Liver (tissue), 9 donors: ENCODE data around the gene BHLHE23. TPM values are rescaled to one million over a fixed set of nuclear protein-coding genes. Genes with fewer than 3 reads are reported as not detected.

Source experiments
- DNase-seq: peaks from one replicate; pipeline ENCODE4 v3.0.0-alpha.2; 2017; ENCODE audit warnings: low spot score
- H3K27ac ChIP-seq, 2 donors: one replicate each; pipeline ENCODE4 v1.7.0; 2013; ENCODE audit warnings: inconsistent platforms in 2 of 2, low read length in 2 of 2, control low read depth in 1 of 2, low read depth in 1 of 2, mild to moderate bottlenecking in 1 of 2
- H3K27me3 ChIP-seq, 4 donors: one replicate each; pipeline versions ENCODE4 v1.6.1 to v1.7.0; 2013; ENCODE audit warnings: low read length in 3 of 4, inconsistent platforms in 1 of 4, mild to moderate bottlenecking in 1 of 4, moderate library complexity in 1 of 4; ENCODE audit not compliant: control insufficient read depth in 4 of 4, insufficient read depth in 4 of 4
- H3K36me3 ChIP-seq, 4 donors: one replicate each; pipeline versions ENCODE4 v1.6.1 to v1.7.0; 2013; ENCODE audit warnings: low read length in 3 of 4, mild to moderate bottlenecking in 3 of 4, low read depth in 1 of 4, moderate library complexity in 1 of 4; ENCODE audit not compliant: control insufficient read depth in 4 of 4, insufficient read depth in 3 of 4
- H3K4me1 ChIP-seq, 4 donors: one replicate each; pipeline versions ENCODE4 v1.6.1 to v1.7.0; 2013; ENCODE audit warnings: low read length in 3 of 4, mild to moderate bottlenecking in 3 of 4, moderate library complexity in 1 of 4; ENCODE audit not compliant: control insufficient read depth in 4 of 4, insufficient read depth in 4 of 4
- H3K4me3 ChIP-seq, 3 donors: one replicate each; pipeline versions ENCODE4 v1.6.1 to v1.7.0; 2013; ENCODE audit warnings: low read length in 3 of 3, control low read depth in 1 of 3, low read depth in 1 of 3, mild to moderate bottlenecking in 1 of 3
- H3K9ac ChIP-seq, 2 donors: one replicate each; pipeline ENCODE4 v1.7.0; 2013; ENCODE audit warnings: low read length in 2 of 2, mild to moderate bottlenecking in 2 of 2, moderate library complexity in 2 of 2, control low read depth in 1 of 2, low read depth in 1 of 2
- H3K9me3 ChIP-seq, 4 donors: one replicate each; pipeline versions ENCODE4 v1.6.1 to v1.7.0; 2013; ENCODE audit warnings: low read length in 3 of 4; ENCODE audit not compliant: control insufficient read depth in 4 of 4
- ATF3 ChIP-seq: IDR thresholded peaks from 2 replicates; pipeline ENCODE4 v1.6.1; 2016; ENCODE audit warnings: antibody characterized with exemption
- EGR1 ChIP-seq, 2 donors: IDR thresholded peaks; 2 replicates each; pipeline ENCODE4 v1.6.1; 2016 to 2018; ENCODE audit warnings: antibody characterized with exemption in 2 of 2, low read depth in 2 of 2
- FOXA1 ChIP-seq: IDR thresholded peaks from 2 replicates; pipeline ENCODE4 v1.6.1; 2016; ENCODE audit warnings: antibody characterized with exemption
- FOXA2 ChIP-seq: IDR thresholded peaks from 2 replicates; pipeline ENCODE4 v1.6.1; 2016; ENCODE audit warnings: antibody characterized with exemption
- GABPA ChIP-seq, 2 donors: IDR thresholded peaks in 1 of 2; conservative IDR thresholded peaks in 1 of 2; 2 replicates each; pipeline ENCODE4 v1.6.1; 2016; ENCODE audit warnings: antibody characterized with exemption in 2 of 2, mild to moderate bottlenecking in 1 of 2, moderate library complexity in 1 of 2
- HNF4A ChIP-seq, 2 donors: conservative IDR thresholded peaks; 2 replicates each; pipeline ENCODE4 v1.6.1; 2016; ENCODE audit warnings: antibody characterized with exemption in 2 of 2, mild to moderate bottlenecking in 2 of 2
- HNF4G ChIP-seq: IDR thresholded peaks from 2 replicates; pipeline ENCODE4 v1.6.1; 2016; ENCODE audit warnings: antibody characterized with exemption
- JUND ChIP-seq, 2 donors: IDR thresholded peaks; 2 replicates each; pipeline ENCODE4 v1.6.1; 2016; ENCODE audit warnings: antibody characterized with exemption in 2 of 2
- MAX ChIP-seq: IDR thresholded peaks from 2 replicates; pipeline ENCODE4 v1.6.1; 2016; ENCODE audit warnings: antibody characterized with exemption
- NR2F2 ChIP-seq: IDR thresholded peaks from 2 replicates; pipeline ENCODE4 v1.6.1; 2016; ENCODE audit warnings: antibody characterized with exemption
- RAD21 ChIP-seq, 2 donors: IDR thresholded peaks; 2 replicates each; pipeline ENCODE4 v1.6.1; 2016; ENCODE audit warnings: antibody characterized with exemption in 2 of 2, mild to moderate bottlenecking in 2 of 2
- RXRA ChIP-seq, 2 donors: IDR thresholded peaks; 2 replicates each; pipeline ENCODE4 v1.6.1; 2017 to 2018; ENCODE audit warnings: antibody characterized with exemption in 2 of 2, mild to moderate bottlenecking in 1 of 2
- SP1 ChIP-seq: IDR thresholded peaks from 2 replicates; pipeline ENCODE4 v1.6.1; 2018; ENCODE audit warnings: antibody characterized with exemption, mild to moderate bottlenecking
- TAF1 ChIP-seq: conservative IDR thresholded peaks from 2 replicates; pipeline ENCODE4 v1.6.1; 2016; ENCODE audit warnings: antibody characterized with exemption, mild to moderate bottlenecking
- YY1 ChIP-seq: IDR thresholded peaks from 2 replicates; pipeline ENCODE4 v1.6.1; 2016; ENCODE audit warnings: antibody characterized with exemption, mild to moderate bottlenecking
- WGBS: extraction: QIAGEN DNeasy Blood & Tissue Kit; methylation state at CpG from one replicate; pipeline ENCODE4 v1.1.7; 2013; 5-methylcytosine and 5-hydroxymethylcytosine counted together
- polyA plus RNA-seq, 2 donors: library from polyadenylated mRNA; stranded (reverse) in 1 of 2; unstranded in 1 of 2; fragments of 200-250 nt in 1 of 2; fragments of >200 nt in 1 of 2; fragmentation: Nextera tagmentation in 1 of 2; extraction: Ambion mirVana in 1 of 2; gene quantifications; one replicate each; pipeline versions ENCODE4 v1.2.1 to v1.2.3, GENCODE V29; 2013 to 2015
- total RNA-seq, 2 donors: library from RNA; depleted of rRNA; stranded (reverse); fragments of >200 nt; gene quantifications; one replicate each; pipeline ENCODE4 v1.2.3, GENCODE V29; 2014
- TF ChIP-seq, protein P1 (sequence below): IDR thresholded peaks from 2 replicates; pipeline ENCODE4 v1.6.1; 2016; ENCODE audit warnings: antibody characterized with exemption
- TF ChIP-seq, protein P2 (sequence below): IDR thresholded peaks from 2 replicates; pipeline ENCODE4 v1.6.1; 2016; ENCODE audit warnings: antibody characterized with exemption, mild to moderate bottlenecking
- donor health status: healthy.
- donor health status: healthy.
- donor health status: healthy.
- donor health status: healthy.
- donor health status: healthy.

Gene BHLHE23
- total and polyA plus RNA-seq, 4 donors = not detected

- H3K4me3 ChIP-seq = no peak overlapping the region
- H3K4me1 ChIP-seq = no peaks in the 10 kb centered on the region
- H3K27ac ChIP-seq = no peak overlapping the region
- no peak for TF ChIP-seq JUND (IDR thresholded peaks at IDR 0.05)
- no peak for TF ChIP-seq HNF4A (conservative IDR thresholded peaks at IDR 0.05)
- TF ChIP-seq GABPA (IDR thresholded peaks at IDR 0.05 in 1 of 2, conservative IDR thresholded peaks at IDR 0.05 in 1 of 2) = no peak
- TF ChIP-seq ATF3 = no peak
- no peak for TF ChIP-seq YY1
- no peak for TF ChIP-seq TAF1
- TF ChIP-seq, protein P1, sequence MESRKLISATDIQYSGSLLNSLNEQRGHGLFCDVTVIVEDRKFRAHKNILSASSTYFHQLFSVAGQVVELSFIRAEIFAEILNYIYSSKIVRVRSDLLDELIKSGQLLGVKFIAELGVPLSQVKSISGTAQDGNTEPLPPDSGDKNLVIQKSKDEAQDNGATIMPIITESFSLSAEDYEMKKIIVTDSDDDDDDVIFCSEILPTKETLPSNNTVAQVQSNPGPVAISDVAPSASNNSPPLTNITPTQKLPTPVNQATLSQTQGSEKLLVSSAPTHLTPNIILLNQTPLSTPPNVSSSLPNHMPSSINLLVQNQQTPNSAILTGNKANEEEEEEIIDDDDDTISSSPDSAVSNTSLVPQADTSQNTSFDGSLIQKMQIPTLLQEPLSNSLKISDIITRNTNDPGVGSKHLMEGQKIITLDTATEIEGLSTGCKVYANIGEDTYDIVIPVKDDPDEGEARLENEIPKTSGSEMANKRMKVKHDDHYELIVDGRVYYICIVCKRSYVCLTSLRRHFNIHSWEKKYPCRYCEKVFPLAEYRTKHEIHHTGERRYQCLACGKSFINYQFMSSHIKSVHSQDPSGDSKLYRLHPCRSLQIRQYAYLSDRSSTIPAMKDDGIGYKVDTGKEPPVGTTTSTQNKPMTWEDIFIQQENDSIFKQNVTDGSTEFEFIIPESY = no peak
- TF ChIP-seq HNF4G = no peak
- TF ChIP-seq RXRA (IDR thresholded peaks at IDR 0.05) = no peak
- no peak for TF ChIP-seq FOXA2
- TF ChIP-seq RAD21 (IDR thresholded peaks at IDR 0.05) = no peak
- TF ChIP-seq EGR1 (IDR thresholded peaks at IDR 0.05; ENCODE audit: low read depth in 2 of 2) = no peak
- TF ChIP-seq FOXA1 = no peak
- H3K9me3 ChIP-seq = no peaks in the 10 kb centered on the region
- H3K36me3 ChIP-seq = no peaks in the 10 kb centered on the region
- no peak overlapping the region for H3K9ac ChIP-seq
- no peak for DNase-seq
- peaks cover 0 to 4% (median 3%) of the 10 kb centered on the region in 4 donors for H3K27me3 ChIP-seq
- 62% methylated on average over 19 of the region's 19 CpGs for WGBS
These were observed 26.3 kb downstream of the BHLHE23 start for GRCh38 chr20:62980380-62980960.

- no peaks in the 10 kb centered on the region for H3K4me1 ChIP-seq
- TF ChIP-seq GABPA (IDR thresholded peaks at IDR 0.05 in 1 of 2, conservative IDR thresholded peaks at IDR 0.05 in 1 of 2) (no peak), SP1 (no peak), JUND (IDR thresholded peaks at IDR 0.05) (no peak), MAX (no peak), EGR1 (IDR thresholded peaks at IDR 0.05; ENCODE audit: low read depth in 2 of 2) (no peak), FOXA2 (no peak), HNF4G (no peak), YY1 (no peak), RXRA (IDR thresholded peaks at IDR 0.05) (no peak), NR2F2 (no peak), FOXA1 (no peak), RAD21 (IDR thresholded peaks at IDR 0.05) (no peak), ATF3 (no peak)
- TF ChIP-seq, protein P2, sequence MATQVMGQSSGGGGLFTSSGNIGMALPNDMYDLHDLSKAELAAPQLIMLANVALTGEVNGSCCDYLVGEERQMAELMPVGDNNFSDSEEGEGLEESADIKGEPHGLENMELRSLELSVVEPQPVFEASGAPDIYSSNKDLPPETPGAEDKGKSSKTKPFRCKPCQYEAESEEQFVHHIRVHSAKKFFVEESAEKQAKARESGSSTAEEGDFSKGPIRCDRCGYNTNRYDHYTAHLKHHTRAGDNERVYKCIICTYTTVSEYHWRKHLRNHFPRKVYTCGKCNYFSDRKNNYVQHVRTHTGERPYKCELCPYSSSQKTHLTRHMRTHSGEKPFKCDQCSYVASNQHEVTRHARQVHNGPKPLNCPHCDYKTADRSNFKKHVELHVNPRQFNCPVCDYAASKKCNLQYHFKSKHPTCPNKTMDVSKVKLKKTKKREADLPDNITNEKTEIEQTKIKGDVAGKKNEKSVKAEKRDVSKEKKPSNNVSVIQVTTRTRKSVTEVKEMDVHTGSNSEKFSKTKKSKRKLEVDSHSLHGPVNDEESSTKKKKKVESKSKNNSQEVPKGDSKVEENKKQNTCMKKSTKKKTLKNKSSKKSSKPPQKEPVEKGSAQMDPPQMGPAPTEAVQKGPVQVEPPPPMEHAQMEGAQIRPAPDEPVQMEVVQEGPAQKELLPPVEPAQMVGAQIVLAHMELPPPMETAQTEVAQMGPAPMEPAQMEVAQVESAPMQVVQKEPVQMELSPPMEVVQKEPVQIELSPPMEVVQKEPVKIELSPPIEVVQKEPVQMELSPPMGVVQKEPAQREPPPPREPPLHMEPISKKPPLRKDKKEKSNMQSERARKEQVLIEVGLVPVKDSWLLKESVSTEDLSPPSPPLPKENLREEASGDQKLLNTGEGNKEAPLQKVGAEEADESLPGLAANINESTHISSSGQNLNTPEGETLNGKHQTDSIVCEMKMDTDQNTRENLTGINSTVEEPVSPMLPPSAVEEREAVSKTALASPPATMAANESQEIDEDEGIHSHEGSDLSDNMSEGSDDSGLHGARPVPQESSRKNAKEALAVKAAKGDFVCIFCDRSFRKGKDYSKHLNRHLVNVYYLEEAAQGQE = no peak
- TF ChIP-seq, protein P1 = no peak
- DNase-seq = no peak
- H3K9ac ChIP-seq = no peak overlapping the region
- peaks cover 0 to 4% (median 4%) of the 10 kb centered on the region in 4 donors for H3K27me3 ChIP-seq
- no peaks in the 10 kb centered on the region for H3K36me3 ChIP-seq
- 24% methylated on average over 19 of the region's 19 CpGs for WGBS
- H3K9me3 ChIP-seq = no peaks in the 10 kb centered on the region
- no peak overlapping the region for H3K4me3 ChIP-seq
- no peak overlapping the region for H3K27ac ChIP-seq
These were observed 26.8 kb downstream of the BHLHE23 start for GRCh38 chr20:62979876-62980373.
